DOHH2 (cell line): Measurements from ENCODE around the gene PCDHA7.

ENCODE experiments used
- H3F3A ChIP-seq: fragments of 200-600 bp; sonication (generic), shearing (Covaris generic); 2 replicates; pipeline ENCODE4 v1.6.0; 2016; ENCODE audit warnings: antibody characterized with exemption, mild to moderate bottlenecking; ENCODE audit not compliant: control insufficient read depth, insufficient read depth
- H3K27ac ChIP-seq: fragments of 200-600 bp; sonication (generic); 2 replicates; pipeline ENCODE4 v1.5.1; 2014; ENCODE audit warnings: low read depth, mild to moderate bottlenecking, low read length, moderate library complexity
- H3K27me3 ChIP-seq: fragments of 200-600 bp; sonication (generic); 2 replicates; pipeline ENCODE4 v1.6.1; 2014; ENCODE audit warnings: mild to moderate bottlenecking, low read length, mixed read lengths; ENCODE audit not compliant: control insufficient read depth
- H3K36me3 ChIP-seq: fragments of 200-600 bp; sonication (generic); 2 replicates; pipeline ENCODE4 v1.6.1; 2014; ENCODE audit warnings: mild to moderate bottlenecking, low read length, moderate library complexity, mixed read lengths; ENCODE audit not compliant: control insufficient read depth
- H3K4me1 ChIP-seq: fragments of 200-600 bp; sonication (generic); 2 replicates; pipeline ENCODE4 v1.6.1; 2014; ENCODE audit warnings: mild to moderate bottlenecking, low read length, mixed read lengths; ENCODE audit not compliant: control insufficient read depth
- H3K4me2 ChIP-seq: fragments of 200-600 bp; sonication (generic); 2 replicates; pipeline ENCODE4 v1.6.0; 2014; ENCODE audit warnings: mild to moderate bottlenecking, low read length, moderate library complexity
- H3K4me3 ChIP-seq: fragments of 200-600 bp; sonication (generic); 2 replicates; pipeline ENCODE4 v1.5.1; 2014; ENCODE audit warnings: mild to moderate bottlenecking, low read length, mixed read lengths
- H3K79me2 ChIP-seq: fragments of 200-600 bp; sonication (generic); 2 replicates; pipeline ENCODE4 v1.6.1; 2014; ENCODE audit warnings: mild to moderate bottlenecking, low read length, mixed read lengths; ENCODE audit not compliant: control insufficient read depth
- H3K9me2 ChIP-seq: fragments of 200-600 bp; sonication (generic); replicated peaks from 2 replicates; pipeline ENCODE4 v1.6.1; 2014; ENCODE audit warnings: mild to moderate bottlenecking, low read length, mixed read lengths; ENCODE audit not compliant: control insufficient read depth
- H3K9me3 ChIP-seq: fragments of 200-600 bp; sonication (generic); 2 replicates; pipeline ENCODE4 v1.6.1; 2014; ENCODE audit warnings: antibody characterized with exemption, low read length, mixed read lengths; ENCODE audit not compliant: control insufficient read depth, insufficient read depth
- H4K20me1 ChIP-seq: fragments of 200-600 bp; sonication (generic); 2 replicates; pipeline ENCODE4 v1.6.0; 2014; ENCODE audit warnings: low read depth, mild to moderate bottlenecking, antibody characterized with exemption, low read length, moderate library complexity; ENCODE audit not compliant: control insufficient read depth, insufficient read depth
- CTCF ChIP-seq: fragments of 200-600 bp; sonication (generic); IDR thresholded peaks from one replicate; pipeline ENCODE4 v1.5.1; 2014; ENCODE audit warnings: antibody characterized with exemption, mild to moderate bottlenecking, low read depth, low read length; ENCODE audit not compliant: poor library complexity, severe bottlenecking
- EZH2phosphoT487 ChIP-seq: fragments of 200-600 bp; sonication (generic); IDR thresholded peaks from 2 replicates; pipeline ENCODE4 v1.6.1; 2017; ENCODE audit warnings: borderline replicate concordance, mild to moderate bottlenecking, antibody characterized with exemption, low read length, moderate library complexity, mixed read lengths

Gene PCDHA7

GRCh38 chr5:140857987-140858240, 23.8 kb downstream of the PCDHA7 start:
- Histone ChIP-seq H3K9me2 (no peaks in the 10 kb centered on the region), H3K27ac (no peak overlapping the region), H3K36me3 (no peaks in the 10 kb centered on the region), H3K4me1 (no peaks in the 10 kb centered on the region), H3K4me2 (no peak overlapping the region), H3K79me2 (no peaks in the 10 kb centered on the region), H3F3A (no peaks in the 10 kb centered on the region), H3K9me3 (no peaks in the 10 kb centered on the region), H3K4me3 (no peak overlapping the region), H3K27me3 (no peaks in the 10 kb centered on the region), H4K20me1 (no peaks in the 10 kb centered on the region)
- TF ChIP-seq EZH2phosphoT487 (no peak), CTCF (no peak)

GRCh38 chr5:140862441-140863295, 28.6 kb downstream of the PCDHA7 start:
- no peak overlapping the region for H3K27ac ChIP-seq
- H4K20me1 ChIP-seq: no peaks in the 10 kb centered on the region
- H3K4me2 ChIP-seq: no peak overlapping the region
- H3F3A ChIP-seq: no peaks in the 10 kb centered on the region
- H3K4me1 ChIP-seq: no peaks in the 10 kb centered on the region
- 0 out of 2 replicates have a peak, but pooled peaks cover 2% of the 10 kb centered on the region for H3K27me3 ChIP-seq
- no peak for TF ChIP-seq CTCF
- no peak for TF ChIP-seq EZH2phosphoT487
- H3K9me3 ChIP-seq: no peaks in the 10 kb centered on the region
- H3K9me2 ChIP-seq: no peaks in the 10 kb centered on the region
- no peaks in the 10 kb centered on the region for H3K79me2 ChIP-seq
- H3K4me3 ChIP-seq: no peak overlapping the region
- H3K36me3 ChIP-seq: no peaks in the 10 kb centered on the region

- H3F3A ChIP-seq: no peaks in the 10 kb centered on the region
- TF ChIP-seq CTCF (peak; percentile 19), EZH2phosphoT487 (no peak)
- H3K9me2 ChIP-seq: no peaks in the 10 kb centered on the region
- no peak within 1 kb of the TSS for H3K4me2 ChIP-seq
- no peaks in the 10 kb centered on the region for H3K4me1 ChIP-seq
- no peaks in the 10 kb centered on the region for H4K20me1 ChIP-seq
- no peak within 1 kb of the TSS for H3K4me3 ChIP-seq
- 0 out of 2 replicates have a peak, but pooled peaks cover 2% of the 10 kb centered on the region for H3K27me3 ChIP-seq
- H3K36me3 ChIP-seq: no peaks in the 10 kb centered on the region
- H3K9me3 ChIP-seq: no peaks in the 10 kb centered on the region
- H3K79me2 ChIP-seq: no peaks in the 10 kb centered on the region
- no peak within 1 kb of the TSS for H3K27ac ChIP-seq
Observed at GRCh38 chr5:140868721-140869554, 34.9 kb downstream of the PCDHA7 start, which contains the start of gene PCDHA11. TSS of gene PCDHA11 (plus strand) at chr5:140868957. CDS start at chr5:140869104, 147 bp downstream.
